NCI-H524 (cell line): ENCODE measurements around the gene PRKAR1B.

Experiments used
- DNase-seq, 2 experiments: peaks; one replicate each; lab custom pipeline; 2025; lab: John Stamatoyannopoulos, UW

The PRKAR1B gene

GRCh38 chr7:572416-573268 is 154.4 kb downstream of the PRKAR1B start:
- no peak for DNase-seq

GRCh38 chr7:571718-572415 is 155.2 kb downstream of the PRKAR1B start:
- no peak for DNase-seq

GRCh38 chr7:571096-571717 is 155.9 kb downstream of the PRKAR1B start:
- no peak for DNase-seq

GRCh38 chr7:570801-571070 is 156.3 kb downstream of the PRKAR1B start:
- no peak for DNase-seq

- no peak for DNase-seq
Measured at GRCh38 chr7:569996-570800, 156.9 kb downstream of the PRKAR1B start.

- no peak for DNase-seq
Measured at GRCh38 chr7:569071-569855, 157.8 kb downstream of the PRKAR1B start.

- no peak for DNase-seq
Measured at GRCh38 chr7:568031-568951, 158.8 kb downstream of the PRKAR1B start.

GRCh38 chr7:567305-567883 is 159.7 kb downstream of the PRKAR1B start:
- no peak for DNase-seq

- no peak for DNase-seq
Measured at GRCh38 chr7:566100-566499, 161.0 kb downstream of the PRKAR1B start.

- DNase-seq, result no peak
Measured at GRCh38 chr7:564176-564865, 162.8 kb downstream of the PRKAR1B start.

GRCh38 chr7:563629-564170 is 163.4 kb downstream of the PRKAR1B start:
- no peak for DNase-seq

GRCh38 chr7:562789-563628 is 164.1 kb downstream of the PRKAR1B start:
- DNase-seq, result no peak

- DNase-seq, result no peak
Measured at GRCh38 chr7:562374-562675, 164.8 kb downstream of the PRKAR1B start.

GRCh38 chr7:561631-562373 is 165.3 kb downstream of the PRKAR1B start:
- DNase-seq, result no peak

- no peak for DNase-seq
Measured at GRCh38 chr7:560966-561630, 166.0 kb downstream of the PRKAR1B start.

GRCh38 chr7:559396-559705 is 167.7 kb downstream of the PRKAR1B start:
- no peak for DNase-seq

GRCh38 chr7:557558-557881 is 169.6 kb downstream of the PRKAR1B start:
- no peak for DNase-seq
